NCI-H748 treated with DMSO at 0.1 percent for 48 hours (cell line): ENCODE measurements around the gene HOOK2.
"Not testable (repeated sequence)": the region's sequence is repeated elsewhere in the genome, so short reads cannot be mapped to it uniquely, and the experiment has no call there.

Experiments used
- DNase-seq: peaks from one replicate; lab custom pipeline; 2025; lab: John Stamatoyannopoulos, UW

The HOOK2 gene

DNA sequence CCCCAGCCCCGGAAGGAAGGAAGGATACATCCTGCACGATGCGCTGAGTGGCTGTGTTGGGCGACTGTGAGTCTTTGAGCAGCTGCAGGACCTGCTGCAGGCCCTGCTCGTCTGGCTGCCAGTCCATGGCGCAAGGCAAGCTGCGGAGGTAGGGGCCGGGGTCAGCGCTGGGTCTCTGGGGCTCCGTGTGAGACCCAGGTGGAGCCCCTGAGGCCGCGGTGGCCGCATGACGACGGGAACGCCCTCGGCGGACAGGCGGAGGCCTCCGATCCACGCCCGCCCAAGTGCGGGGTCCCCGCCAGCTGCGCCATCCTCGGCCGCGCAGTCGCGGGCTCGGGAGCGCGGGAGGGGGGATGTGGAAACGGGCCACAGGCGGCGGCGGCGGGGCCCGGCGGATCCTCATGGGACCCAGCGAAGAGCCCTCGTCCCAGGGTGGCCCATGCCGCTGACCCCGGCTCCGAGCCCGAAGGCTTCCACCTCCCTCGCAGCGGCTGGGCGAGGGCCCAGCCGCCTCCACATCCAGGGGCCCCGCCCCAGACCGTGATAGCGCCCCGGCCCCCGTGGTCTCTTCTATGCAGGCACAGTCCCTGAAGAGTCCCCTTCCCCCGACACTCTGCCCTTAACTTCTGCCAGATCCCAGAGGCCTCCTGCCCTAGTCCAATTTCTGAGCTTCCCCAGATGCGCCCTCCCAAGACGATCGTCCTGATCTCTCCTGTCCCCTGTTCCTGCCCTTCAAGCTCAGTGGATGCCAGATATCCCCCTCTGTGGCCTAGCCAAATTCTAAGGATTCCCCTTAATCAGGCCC is 54.3 kb downstream of the HOOK2 start:
- DNase-seq = no peak

GRCh38 chr19:12720296-12720695 is 55.1 kb downstream of the HOOK2 start:
- no peak for DNase-seq

DNA sequence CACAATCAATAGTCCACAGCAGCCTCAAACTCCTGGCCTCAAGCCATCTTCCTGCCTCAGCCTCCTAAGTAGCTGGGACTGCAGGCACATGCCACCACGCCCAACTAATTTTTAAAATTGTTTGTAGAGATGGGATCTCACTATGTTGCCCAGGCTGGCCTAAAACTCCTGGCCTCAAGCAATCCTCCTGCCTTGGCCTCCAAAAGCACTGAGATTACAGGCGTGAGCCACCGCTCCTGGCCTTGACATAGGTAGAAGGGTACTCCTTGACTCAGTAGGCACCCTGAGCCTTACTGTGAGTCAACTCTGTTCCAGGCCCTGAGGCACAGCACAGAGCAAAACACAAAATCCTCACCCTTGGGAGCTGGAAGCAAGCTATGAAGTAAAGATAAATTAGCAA is 59.4 kb downstream of the HOOK2 start:
- no peak for DNase-seq

GRCh38 chr19:12715102-12715501 is 60.2 kb downstream of the HOOK2 start:
- no peak for DNase-seq

GRCh38 chr19:12713304-12713703 is 62.0 kb downstream of the HOOK2 start:
- DNase-seq = not testable (repeated sequence)
